Erythroblast (primary cell): ENCODE data around the gene DCUN1D1.

ENCODE experiments used
- GATA1 ChIP-seq: IDR thresholded peaks from 2 replicates; pipeline ENCODE4 v1.6.1; 2011; ENCODE audit warnings: low read depth, mild to moderate bottlenecking, control low read depth, low read length, moderate library complexity
- POLR2A ChIP-seq: IDR thresholded peaks from 2 replicates; pipeline ENCODE4 v1.6.1; 2011; ENCODE audit warnings: mild to moderate bottlenecking, low read length

DNA sequence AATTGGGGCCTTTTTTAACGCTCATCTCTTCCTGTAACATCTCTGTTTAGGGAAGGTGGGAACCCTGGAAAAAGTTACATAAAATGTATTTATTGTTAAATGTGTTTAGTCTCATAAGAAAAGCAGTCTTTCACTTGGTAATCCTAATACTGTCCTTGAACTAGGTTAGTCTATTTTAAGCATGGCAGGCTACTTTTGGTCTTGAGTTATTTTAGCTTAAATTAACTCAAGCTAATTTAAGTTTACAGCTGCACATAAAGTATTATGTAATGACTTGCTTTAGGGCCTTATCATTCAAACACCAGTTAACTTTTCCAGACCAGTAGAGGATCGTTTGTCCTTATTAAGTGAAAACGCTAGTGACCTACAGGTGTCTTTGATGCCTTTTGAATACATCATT lies 63.2 kb downstream of the DCUN1D1 start:
- TF ChIP-seq POLR2A (no peak), GATA1 (no peak)
